ENCODE data around the gene CDIP1. TPM values are rescaled to one million over a fixed set of nuclear protein-coding genes. Genes with fewer than 3 reads are reported as not detected.

The CDIP1 gene
- total RNA-seq, 1 donor from 2014 or later = 7.4 TPM

GRCh38 chr16:4500272-4500671 is 38.3 kb downstream of the CDIP1 start:
- H3K27me3 ChIP-seq (ENCODE audit: control insufficient read depth, insufficient read depth, low read length) = no peaks in the 10 kb centered on the region
- peak; percentile 84 for DNase-seq (ENCODE audit: low read depth)
- H3K36me3 ChIP-seq (ENCODE audit: control insufficient read depth, insufficient read depth, low read length) = peaks cover 1% of the 10 kb centered on the region
- FAIRE-seq = no peak
- no peak for TF ChIP-seq CTCF (IDR thresholded peaks at IDR 0.05; ENCODE audit: insufficient read depth, low read length, severe bottlenecking)
- H3K4me3 ChIP-seq (ENCODE audit: low read depth, low read length) = no peak overlapping the region

- DNase-seq (ENCODE audit: low read depth) = no peak
- no peak for TF ChIP-seq CTCF (IDR thresholded peaks at IDR 0.05; ENCODE audit: insufficient read depth, low read length, severe bottlenecking)
- no peaks in the 10 kb centered on the region for H3K27me3 ChIP-seq (ENCODE audit: control insufficient read depth, insufficient read depth, low read length)
- H3K36me3 ChIP-seq (ENCODE audit: control insufficient read depth, insufficient read depth, low read length) = no peaks in the 10 kb centered on the region
- H3K4me3 ChIP-seq (ENCODE audit: low read depth, low read length) = no peak overlapping the region
- FAIRE-seq = no peak
These were observed 39.4 kb downstream of the CDIP1 start for GRCh38 chr16:4499196-4499555.

- no peak for FAIRE-seq
- peak; percentile 74 for DNase-seq (ENCODE audit: low read depth)
- TF ChIP-seq CTCF (IDR thresholded peaks at IDR 0.05; ENCODE audit: insufficient read depth, low read length, severe bottlenecking) = no peak
- Histone ChIP-seq H3K36me3 (ENCODE audit: control insufficient read depth, insufficient read depth, low read length) (no peaks in the 10 kb centered on the region), H3K4me3 (ENCODE audit: low read depth, low read length) (no peak overlapping the region), H3K27me3 (ENCODE audit: control insufficient read depth, insufficient read depth, low read length) (no peaks in the 10 kb centered on the region)
These were observed 39.9 kb downstream of the CDIP1 start for GRCh38 chr16:4498546-4499195.

GRCh38 chr16:4496305-4496704 is 42.3 kb downstream of the CDIP1 start:
- peak; percentile 88 for DNase-seq (ENCODE audit: low read depth)
- H3K4me3 ChIP-seq (ENCODE audit: low read depth, low read length) = no peak overlapping the region
- no peak for TF ChIP-seq CTCF (IDR thresholded peaks at IDR 0.05; ENCODE audit: insufficient read depth, low read length, severe bottlenecking)
- H3K27me3 ChIP-seq (ENCODE audit: control insufficient read depth, insufficient read depth, low read length) = no peaks in the 10 kb centered on the region
- no peaks in the 10 kb centered on the region for H3K36me3 ChIP-seq (ENCODE audit: control insufficient read depth, insufficient read depth, low read length)
- FAIRE-seq = no peak

GRCh38 chr16:4495766-4496165 is 42.8 kb downstream of the CDIP1 start:
- no peaks in the 10 kb centered on the region for H3K27me3 ChIP-seq (ENCODE audit: control insufficient read depth, insufficient read depth, low read length)
- DNase-seq (ENCODE audit: low read depth) (peak; percentile 96), FAIRE-seq (no peak)
- no peak overlapping the region for H3K4me3 ChIP-seq (ENCODE audit: low read depth, low read length)
- TF ChIP-seq CTCF (IDR thresholded peaks at IDR 0.05; ENCODE audit: insufficient read depth, low read length, severe bottlenecking) = no peak
- no peaks in the 10 kb centered on the region for H3K36me3 ChIP-seq (ENCODE audit: control insufficient read depth, insufficient read depth, low read length)
